ENCODE data around the gene MYO3B. TPM values are rescaled to one million over a fixed set of nuclear protein-coding genes. Genes with fewer than 3 reads are reported as not detected.

MYO3B gene
- total RNA-seq, 1 experiment from 2014 or later, result 0.63 TPM

GRCh38 chr2:170291474-170291873 is 113.5 kb downstream of the MYO3B start:
- Mint-ChIP-seq H3K27me3 (ENCODE audit: low read depth) (peaks cover 23% of the 10 kb centered on the region), H3K4me3 (no peak overlapping the region), H3K27ac (no peak overlapping the region), H3K36me3 (ENCODE audit: insufficient read depth in 1 of 3, low read depth in 3 of 3) (peaks cover 2 to 14% (median 9%) of the 10 kb centered on the region in 3 experiments), H3K4me1 (peaks cover 15 to 18% of the 10 kb centered on the region in 2 experiments), H3K9me3 (peaks cover 14 to 19% of the 10 kb centered on the region in 2 experiments)
- Histone ChIP-seq H2AK5ac (ENCODE audit: insufficient read length, low read length) (no peak overlapping the region), H3K79me2 (ENCODE audit: insufficient read depth, low read length) (no peaks in the 10 kb centered on the region), H3K9ac (ENCODE audit: extremely low read depth, insufficient read length, low read length) (no peak overlapping the region), H3K4me2 (ENCODE audit: insufficient read depth, insufficient read length, low read length) (no peak overlapping the region), H3K18ac (ENCODE audit: insufficient read length, low read depth, low read length) (no peak overlapping the region), H3T11ph (ENCODE audit: low read length) (no peak overlapping the region), H2BK20ac (ENCODE audit: low read depth, low read length, poor library complexity, severe bottlenecking) (no peak overlapping the region), H3K14ac (ENCODE audit: insufficient read depth, low read length) (no peak overlapping the region), H4K5ac (ENCODE audit: insufficient read length, low read depth, low read length) (no peak overlapping the region), H4K91ac (ENCODE audit: insufficient read length, low read depth, low read length) (no peak overlapping the region), H4K8ac (replicated peaks; ENCODE audit: insufficient read length, low read depth, low read length) (no peak overlapping the region), H3K27me3 (ENCODE audit: insufficient read depth, low read length) (no peaks in the 10 kb centered on the region), H2BK15ac (ENCODE audit: low read depth, low read length) (no peak overlapping the region), H2AFZ (ENCODE audit: low read length) (no peak overlapping the region), H3K79me1 (ENCODE audit: insufficient read depth, low read depth, low read length, poor library complexity, severe bottlenecking) (no peaks in the 10 kb centered on the region), H3K23ac (ENCODE audit: insufficient read length, low read depth, low read length) (no peak overlapping the region), H4K20me1 (ENCODE audit: control insufficient read depth, insufficient read depth, insufficient read length) (no peaks in the 10 kb centered on the region), H2BK5ac (ENCODE audit: insufficient read length, low read length) (no peak overlapping the region), H2BK12ac (ENCODE audit: insufficient read length, low read depth, low read length) (no peak overlapping the region), H3K4me1 (ENCODE audit: insufficient read depth, low read length) (no peaks in the 10 kb centered on the region), H3K27ac (ENCODE audit: insufficient read length, low read depth, low read length) (no peak overlapping the region), H2BK120ac (ENCODE audit: low read depth, low read length, poor library complexity, severe bottlenecking) (no peak overlapping the region), H3K4ac (ENCODE audit: low read depth, low read length) (no peak overlapping the region), H3K23me2 (ENCODE audit: insufficient read length, low read depth, low read length, poor library complexity, severe bottlenecking) (no peaks in the 10 kb centered on the region), H3K9me3 (ENCODE audit: control insufficient read depth, low read depth, low read length) (no peaks in the 10 kb centered on the region), H3K56ac (ENCODE audit: insufficient read length, low read depth, low read length) (no peak overlapping the region)
- no CpG with 5 or more reads among the region's 1 CpG for WGBS (ENCODE audit: extremely low coverage, insufficient read length, low lambda C conversion rate)
- no peak for TF ChIP-seq CTCF (conservative IDR thresholded peaks at IDR 0.05)
- no peak for DNase-seq

All from H9 (cell line).